T47D (cell line): Measurements from ENCODE around the gene FAM216A.
"Not testable (repeated sequence)": the region's sequence is repeated elsewhere in the genome, so short reads cannot be mapped to it uniquely, and the experiment has no call there.

Experiments used
- DNase-seq, 2 experiments: peaks; one replicate each; pipeline versions ENCODE4 v3.0.0 to v3.0.0-alpha.2; 2011 to 2012; ENCODE audit warnings: low read depth in 1 of 2, low spot score in 1 of 2
- JUND ChIP-seq: IDR thresholded peaks from 2 replicates; pipeline ENCODE4 v1.6.1; 2012; ENCODE audit warnings: low read depth
- in situ Hi-C: cut with HindIII; loops from 2 replicates; pipeline ENCODE4 v1.10.0; 2016; ENCODE audit warnings: low sequenced_read_pairs, low pct_unique_long_range_greater_than_20kb

FAM216A gene

GRCh38 chr12:110505332-110505731 is 36.7 kb downstream of the FAM216A start:
- in situ Hi-C loops, result no loop called here

GRCh38 chr12:110508071-110508586 is 39.5 kb downstream of the FAM216A start:
- no peak for TF ChIP-seq JUND
- in situ Hi-C loops, result no loop called here
- DNase-seq, result no peak

More at GRCh38 chr12:110505332-110505731, 36.7 kb downstream of the FAM216A start:
- no peak for DNase-seq
- no peak for TF ChIP-seq JUND

- no peak for DNase-seq
- TF ChIP-seq JUND, result no peak
- in situ Hi-C loops, result no loop called here
These were observed 45.2 kb downstream of the FAM216A start for GRCh38 chr12:110513842-110514241.

GRCh38 chr12:110514363-110514762 is 45.7 kb downstream of the FAM216A start:
- no peak for DNase-seq
- in situ Hi-C loops, result no loop called here
- no peak for TF ChIP-seq JUND

GRCh38 chr12:110516995-110517394 is 48.4 kb downstream of the FAM216A start:
- in situ Hi-C loops, result no loop called here
- DNase-seq, result no peak
- TF ChIP-seq JUND, result no peak

- DNase-seq, in situ Hi-C loops: not testable (repeated sequence)
These were observed 49.4 kb downstream of the FAM216A start for GRCh38 chr12:110518014-110518413.

- DNase-seq, in situ Hi-C loops: not testable (repeated sequence)
These were observed 52.4 kb downstream of the FAM216A start for GRCh38 chr12:110520876-110521712.

GRCh38 chr12:110528277-110528839 is 59.7 kb downstream of the FAM216A start:
- TF ChIP-seq JUND, result no peak
- in situ Hi-C loops, result no loop called here
- DNase-seq, result no peak

GRCh38 chr12:110530511-110530910 is 61.9 kb downstream of the FAM216A start:
- no peak for TF ChIP-seq JUND
- DNase-seq, result no peak
- in situ Hi-C loops, result no loop called here

GRCh38 chr12:110531741-110532333 is 63.2 kb downstream of the FAM216A start:
- TF ChIP-seq JUND, result no peak
- DNase-seq, result peak in 1 of 2 experiments; percentile 25
- in situ Hi-C loops, result no loop called here

- in situ Hi-C loops, result no loop called here
- no peak for TF ChIP-seq JUND
- DNase-seq, result no peak
These were observed 64.0 kb downstream of the FAM216A start for GRCh38 chr12:110532644-110533043.

- DNase-seq, result peak in 1 of 2 experiments; percentile 26
- in situ Hi-C loops, result no loop called here
- TF ChIP-seq JUND, result no peak
These were observed 65.0 kb downstream of the FAM216A start for GRCh38 chr12:110533607-110534006.

GRCh38 chr12:110534811-110535210 is 66.2 kb downstream of the FAM216A start:
- no peak for TF ChIP-seq JUND
- in situ Hi-C loops, result no loop called here
- no peak for DNase-seq
